Mesothelial cell of epicardium (in vitro differentiated cells): ENCODE results near the gene SLC25A47. TPM values are rescaled to one million over a fixed set of nuclear protein-coding genes. Genes with fewer than 3 reads are reported as not detected.
"Not testable (repeated sequence)": the region's sequence is repeated elsewhere in the genome, so short reads cannot be mapped to it uniquely, and the experiment has no call there.

Source experiments
- DNase-seq, 2 experiments: peaks; one replicate each; pipeline ENCODE4 v3.0.0; 2021; ENCODE audit warnings: low spot score in 2 of 2; ENCODE audit not compliant: unreplicated experiment in 2 of 2
- H3K27ac Mint-ChIP-seq: 2 replicates; pipeline ENCODE4 v1.8.0; 2021; ENCODE audit warnings: mixed read lengths
- H3K27me3 Mint-ChIP-seq: 2 replicates; pipeline ENCODE4 v1.8.0; 2021; ENCODE audit warnings: low read depth, mixed read lengths
- H3K36me3 Mint-ChIP-seq: 2 replicates; pipeline ENCODE4 v1.8.0; 2021; ENCODE audit warnings: mixed read lengths
- H3K4me1 Mint-ChIP-seq: 2 replicates; pipeline ENCODE4 v1.8.0; 2021; ENCODE audit warnings: mixed read lengths
- H3K4me3 Mint-ChIP-seq: 2 replicates; pipeline ENCODE4 v1.8.0; 2021; ENCODE audit warnings: mild to moderate bottlenecking, moderate library complexity, mixed read lengths
- H3K9me3 Mint-ChIP-seq: 2 replicates; pipeline ENCODE4 v1.8.0; 2021; ENCODE audit warnings: mixed read lengths
- total RNA-seq: library from RNA; stranded (reverse); gene quantifications from 3 replicates; pipeline ENCODE4 v1.2.1, GENCODE V29; 2021
- TF ChIP-seq, protein P1 (sequence below): fragments of 200-600 bp; sonication (generic); IDR thresholded peaks from one replicate; pipeline ENCODE4 v1.5.0; 2021; ENCODE audit warnings: antibody characterized with exemption; ENCODE audit not compliant: unreplicated experiment

The SLC25A47 gene
- total RNA-seq, 1 donor from 2014 or later: not detected

DNA sequence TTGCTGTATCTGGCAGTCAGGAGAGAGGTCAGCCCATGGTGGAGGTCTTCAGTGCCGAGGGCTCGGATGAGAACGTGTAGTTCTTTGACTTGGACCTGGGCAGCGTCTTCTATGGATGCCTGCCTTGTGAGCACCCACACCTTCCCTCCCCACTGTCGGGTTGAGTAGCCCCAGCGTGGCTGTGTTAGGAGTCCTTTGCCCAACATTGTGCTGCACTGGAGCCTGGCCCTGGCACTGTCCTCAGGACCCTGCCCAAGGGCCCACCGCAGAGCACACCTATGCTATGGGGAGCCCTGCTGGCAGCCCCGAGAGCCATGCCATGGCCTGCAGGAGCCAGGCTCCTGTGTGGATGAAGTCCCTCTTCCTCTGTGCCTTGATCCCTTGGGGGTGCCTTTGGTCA is 43.6 kb upstream of the SLC25A47 start:
- TF ChIP-seq, protein P1, sequence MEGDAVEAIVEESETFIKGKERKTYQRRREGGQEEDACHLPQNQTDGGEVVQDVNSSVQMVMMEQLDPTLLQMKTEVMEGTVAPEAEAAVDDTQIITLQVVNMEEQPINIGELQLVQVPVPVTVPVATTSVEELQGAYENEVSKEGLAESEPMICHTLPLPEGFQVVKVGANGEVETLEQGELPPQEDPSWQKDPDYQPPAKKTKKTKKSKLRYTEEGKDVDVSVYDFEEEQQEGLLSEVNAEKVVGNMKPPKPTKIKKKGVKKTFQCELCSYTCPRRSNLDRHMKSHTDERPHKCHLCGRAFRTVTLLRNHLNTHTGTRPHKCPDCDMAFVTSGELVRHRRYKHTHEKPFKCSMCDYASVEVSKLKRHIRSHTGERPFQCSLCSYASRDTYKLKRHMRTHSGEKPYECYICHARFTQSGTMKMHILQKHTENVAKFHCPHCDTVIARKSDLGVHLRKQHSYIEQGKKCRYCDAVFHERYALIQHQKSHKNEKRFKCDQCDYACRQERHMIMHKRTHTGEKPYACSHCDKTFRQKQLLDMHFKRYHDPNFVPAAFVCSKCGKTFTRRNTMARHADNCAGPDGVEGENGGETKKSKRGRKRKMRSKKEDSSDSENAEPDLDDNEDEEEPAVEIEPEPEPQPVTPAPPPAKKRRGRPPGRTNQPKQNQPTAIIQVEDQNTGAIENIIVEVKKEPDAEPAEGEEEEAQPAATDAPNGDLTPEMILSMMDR: no peak
- peaks cover 6% of the 10 kb centered on the region for H3K4me1 Mint-ChIP-seq
- H3K4me3 Mint-ChIP-seq: no peak overlapping the region
- H3K36me3 Mint-ChIP-seq: no peaks in the 10 kb centered on the region
- H3K9me3 Mint-ChIP-seq: no peaks in the 10 kb centered on the region
- no peaks in the 10 kb centered on the region for H3K27me3 Mint-ChIP-seq
- no peak overlapping the region for H3K27ac Mint-ChIP-seq
- no peak for DNase-seq

DNA sequence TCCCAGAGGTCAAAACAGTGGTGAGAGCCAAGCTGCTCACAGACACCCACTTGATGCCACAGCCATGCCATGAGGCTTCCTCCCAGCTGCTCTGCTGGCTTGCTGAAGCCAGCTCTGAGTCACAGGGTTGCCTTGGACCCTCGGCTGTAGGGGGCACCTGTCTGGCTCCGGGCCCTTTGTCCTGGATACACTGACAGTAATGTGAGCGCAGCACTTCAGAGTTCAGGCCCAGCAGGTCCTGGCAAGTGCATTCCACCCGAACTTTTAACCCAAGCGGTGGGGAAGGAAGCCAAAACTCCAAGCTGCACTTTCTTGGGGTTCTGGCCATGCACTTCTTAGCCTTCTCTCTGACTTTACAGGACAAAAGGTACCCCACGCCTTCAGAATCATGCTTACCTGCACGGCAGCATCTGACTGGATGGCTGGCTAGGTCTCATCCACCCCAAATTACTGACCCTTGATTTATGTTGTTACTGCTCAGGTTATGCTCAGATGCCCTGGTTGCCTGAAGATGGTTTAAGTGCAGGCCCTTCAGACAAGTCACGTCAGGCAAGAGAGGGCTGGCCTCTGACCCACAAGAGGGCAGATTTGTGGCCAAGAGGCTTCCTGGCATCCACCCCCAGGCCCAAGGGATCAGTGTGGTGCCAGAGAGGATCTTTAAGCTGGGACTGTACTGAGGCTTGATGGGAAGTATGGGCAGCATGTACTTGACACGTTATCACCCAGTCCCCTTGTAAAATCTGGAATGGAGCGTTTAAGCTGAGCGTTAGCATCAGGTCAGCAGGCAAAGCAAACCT is 41.7 kb upstream of the SLC25A47 start:
- TF ChIP-seq, protein P1: no peak
- Mint-ChIP-seq H3K27ac (peak overlapping the region; percentile 18), H3K9me3 (no peaks in the 10 kb centered on the region), H3K27me3 (no peaks in the 10 kb centered on the region), H3K36me3 (no peaks in the 10 kb centered on the region), H3K4me1 (peaks cover 8% of the 10 kb centered on the region), H3K4me3 (no peak overlapping the region)
- no peak for DNase-seq

DNA sequence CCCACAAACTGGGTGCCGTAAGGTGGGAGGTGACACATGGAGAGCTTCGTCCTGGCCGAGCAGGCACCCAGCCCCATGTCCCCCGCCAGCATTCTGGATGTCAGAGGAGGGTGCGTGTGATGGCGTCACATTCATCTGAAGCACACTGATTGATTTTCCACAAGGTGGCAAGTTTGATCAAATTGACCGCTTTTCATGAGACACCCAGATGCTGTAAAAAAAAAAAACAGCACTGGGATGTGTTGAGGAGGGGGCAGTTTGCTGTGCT is 41.1 kb upstream of the SLC25A47 start:
- no peak overlapping the region for H3K4me3 Mint-ChIP-seq
- TF ChIP-seq, protein P1: no peak

DNA sequence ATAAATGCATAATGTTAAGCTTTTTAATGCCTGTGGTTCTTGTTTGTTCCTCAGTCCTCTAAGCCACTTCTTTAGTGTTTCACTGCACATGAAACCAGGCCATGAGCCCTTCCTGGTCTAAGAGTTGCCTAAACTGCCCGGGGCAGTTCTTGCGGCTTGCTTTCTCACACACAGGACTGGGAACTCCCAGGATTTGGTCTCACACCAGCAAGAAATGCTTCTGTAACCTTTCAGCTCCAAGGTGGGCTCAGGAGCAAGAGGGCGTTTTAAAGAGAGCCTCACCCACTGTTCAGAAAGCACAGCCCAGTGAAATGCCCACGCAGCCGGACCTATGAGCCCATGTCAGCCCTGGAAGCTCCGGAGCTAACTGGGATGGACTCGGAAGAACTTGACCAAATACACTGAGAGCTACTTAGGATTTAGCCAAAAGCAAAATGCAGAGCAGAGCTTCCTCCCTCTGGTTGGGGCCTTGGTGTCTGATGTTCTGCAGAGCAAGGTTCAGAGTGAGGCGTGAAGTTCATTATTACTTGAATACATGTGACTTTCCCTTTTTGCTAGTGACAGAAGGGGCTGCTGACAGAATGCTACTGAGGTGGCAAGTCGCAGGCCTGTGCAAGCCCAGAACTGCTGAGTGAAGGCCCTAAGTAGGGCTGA is 40.2 kb upstream of the SLC25A47 start:
- DNase-seq: no peak
- TF ChIP-seq, protein P1: no peak
- Mint-ChIP-seq H3K4me3 (no peak overlapping the region), H3K36me3 (no peaks in the 10 kb centered on the region), H3K4me1 (peaks cover 8% of the 10 kb centered on the region), H3K27ac (peak overlapping the region; percentile 71), H3K9me3 (no peaks in the 10 kb centered on the region), H3K27me3 (no peaks in the 10 kb centered on the region)

More for the DNA sequence above, 41.1 kb upstream of the SLC25A47 start:
- DNase-seq: no peak
- Mint-ChIP-seq H3K27me3 (no peaks in the 10 kb centered on the region), H3K36me3 (no peaks in the 10 kb centered on the region), H3K4me1 (peaks cover 8% of the 10 kb centered on the region), H3K9me3 (no peaks in the 10 kb centered on the region), H3K27ac (peak overlapping the region; percentile 34)

DNA sequence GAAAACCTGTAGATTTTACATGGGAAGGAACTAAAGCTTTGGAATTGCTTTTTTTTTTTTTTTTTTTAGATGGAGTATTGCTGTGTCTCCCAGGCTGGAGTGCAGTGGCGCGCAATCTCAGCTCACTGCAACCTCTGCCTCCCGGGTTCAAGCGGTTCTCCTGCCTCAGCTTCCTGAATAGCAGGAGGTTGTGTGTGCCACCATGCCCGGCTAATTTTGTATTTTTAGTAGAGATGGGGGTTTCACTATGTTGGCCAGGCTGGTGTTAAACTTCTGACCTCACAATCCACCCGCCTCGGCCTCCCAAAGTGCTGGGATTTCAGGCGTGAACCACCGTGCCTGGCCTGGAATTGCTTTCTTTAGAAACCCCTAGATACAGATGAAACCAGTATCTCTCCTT is 39.7 kb upstream of the SLC25A47 start:
- DNase-seq: not testable (repeated sequence)

DNA sequence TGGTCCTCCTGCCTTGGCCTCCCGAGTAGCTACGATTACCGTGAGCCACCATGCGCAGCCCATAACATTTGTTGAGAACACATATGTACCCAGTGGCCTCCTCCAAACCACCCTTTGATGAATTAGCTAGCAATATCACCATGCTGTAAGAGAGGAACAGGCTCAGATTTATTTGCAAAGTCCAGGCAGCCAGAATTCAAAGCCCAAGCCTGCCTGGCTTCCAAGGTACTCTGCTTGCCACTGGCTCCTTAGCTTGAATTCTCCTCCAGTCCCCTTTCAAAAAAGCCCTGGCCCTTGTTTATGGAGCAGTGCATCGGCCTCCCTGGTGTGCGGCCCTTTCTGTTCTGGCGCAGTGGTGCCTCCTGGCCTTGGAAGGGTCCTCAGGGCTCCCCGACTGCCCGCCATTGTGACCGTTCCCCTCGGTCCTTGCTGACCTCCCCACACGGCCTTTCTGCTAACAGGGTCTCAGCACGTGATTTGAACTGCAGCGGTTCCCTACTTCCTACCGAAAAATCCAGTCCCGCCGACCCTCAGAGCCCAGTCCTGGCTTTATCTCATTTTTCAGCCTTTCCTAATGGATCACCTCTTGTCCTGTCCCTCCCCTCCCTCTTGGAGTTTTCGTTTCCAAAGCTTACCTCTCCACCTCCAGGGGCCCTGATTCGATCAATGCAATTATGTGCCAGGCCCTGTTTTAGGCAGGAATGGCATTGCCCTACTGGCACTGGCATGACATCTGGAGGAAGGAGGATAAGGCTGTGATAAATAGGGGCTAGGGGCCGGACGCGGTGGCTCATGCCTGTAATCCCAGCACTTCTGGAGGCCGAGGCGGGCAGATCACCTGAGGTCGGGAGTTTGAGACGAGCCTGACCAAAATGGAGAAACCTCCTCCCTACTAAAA is 38.9 kb upstream of the SLC25A47 start:
- Mint-ChIP-seq H3K4me1 (peaks cover 8% of the 10 kb centered on the region), H3K27me3 (no peaks in the 10 kb centered on the region), H3K36me3 (no peaks in the 10 kb centered on the region), H3K9me3 (no peaks in the 10 kb centered on the region), H3K4me3 (peak overlapping the region; percentile 64), H3K27ac (peak overlapping the region; percentile 69)
- TF ChIP-seq, protein P1: no peak
- no peak for DNase-seq

More for the DNA sequence above, 39.7 kb upstream of the SLC25A47 start:
- H3K27ac Mint-ChIP-seq: peak overlapping the region; percentile 71
- H3K9me3 Mint-ChIP-seq, H3K36me3 Mint-ChIP-seq, H3K27me3 Mint-ChIP-seq, H3K4me1 Mint-ChIP-seq, H3K4me3 Mint-ChIP-seq: not testable (repeated sequence)
